HG03196 (cell line): Measurements from ENCODE around the gene SORCS2.

Experiments used
- ATAC-seq: cut with Tn5 transposase; IDR thresholded peaks from one replicate; pipeline ENCODE4 v1.9.1; 2021; ENCODE audit not compliant: unreplicated experiment

The SORCS2 gene

DNA sequence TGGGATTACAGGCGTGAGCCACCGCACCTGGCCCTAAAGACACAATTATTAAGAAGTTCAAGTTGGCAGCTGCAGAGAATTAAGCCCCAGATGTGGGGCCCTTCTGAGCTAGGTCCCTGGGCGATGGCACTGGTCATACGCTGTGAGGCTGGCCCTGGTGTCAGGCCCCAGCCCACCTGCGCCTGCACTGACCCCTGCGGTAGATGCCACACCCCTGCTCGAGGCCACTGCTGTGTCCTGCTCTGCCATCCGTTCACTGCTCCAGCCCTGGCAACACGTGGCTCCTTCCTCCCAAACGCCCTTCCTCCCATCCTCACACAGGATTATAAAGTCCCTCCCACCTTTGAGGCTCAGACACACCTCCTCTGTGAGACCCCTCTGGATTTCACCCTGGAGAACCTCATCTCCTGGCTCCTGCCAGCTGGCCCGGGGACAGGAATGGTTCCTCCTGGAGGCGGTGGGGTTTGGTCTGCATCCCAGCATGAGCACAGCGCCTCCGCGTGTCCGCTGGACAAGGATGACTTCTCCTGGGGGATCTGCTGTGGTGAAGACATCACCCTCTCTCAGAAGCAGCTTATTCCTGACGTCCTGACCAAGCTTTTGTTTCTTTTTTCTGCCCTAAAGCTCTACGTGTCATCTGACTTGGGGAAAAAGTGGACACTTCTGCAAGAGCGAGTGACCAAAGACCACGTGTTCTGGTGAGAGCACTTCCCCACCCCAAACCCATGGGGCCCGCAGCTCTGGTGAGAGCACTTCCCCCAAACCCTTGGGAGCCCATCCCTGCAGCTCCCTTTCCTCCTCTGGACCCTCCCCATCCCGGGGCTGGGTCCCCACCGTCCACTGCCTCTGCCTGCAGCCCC is 461.4 kb downstream of the SORCS2 start:
- ATAC-seq = no peak

DNA sequence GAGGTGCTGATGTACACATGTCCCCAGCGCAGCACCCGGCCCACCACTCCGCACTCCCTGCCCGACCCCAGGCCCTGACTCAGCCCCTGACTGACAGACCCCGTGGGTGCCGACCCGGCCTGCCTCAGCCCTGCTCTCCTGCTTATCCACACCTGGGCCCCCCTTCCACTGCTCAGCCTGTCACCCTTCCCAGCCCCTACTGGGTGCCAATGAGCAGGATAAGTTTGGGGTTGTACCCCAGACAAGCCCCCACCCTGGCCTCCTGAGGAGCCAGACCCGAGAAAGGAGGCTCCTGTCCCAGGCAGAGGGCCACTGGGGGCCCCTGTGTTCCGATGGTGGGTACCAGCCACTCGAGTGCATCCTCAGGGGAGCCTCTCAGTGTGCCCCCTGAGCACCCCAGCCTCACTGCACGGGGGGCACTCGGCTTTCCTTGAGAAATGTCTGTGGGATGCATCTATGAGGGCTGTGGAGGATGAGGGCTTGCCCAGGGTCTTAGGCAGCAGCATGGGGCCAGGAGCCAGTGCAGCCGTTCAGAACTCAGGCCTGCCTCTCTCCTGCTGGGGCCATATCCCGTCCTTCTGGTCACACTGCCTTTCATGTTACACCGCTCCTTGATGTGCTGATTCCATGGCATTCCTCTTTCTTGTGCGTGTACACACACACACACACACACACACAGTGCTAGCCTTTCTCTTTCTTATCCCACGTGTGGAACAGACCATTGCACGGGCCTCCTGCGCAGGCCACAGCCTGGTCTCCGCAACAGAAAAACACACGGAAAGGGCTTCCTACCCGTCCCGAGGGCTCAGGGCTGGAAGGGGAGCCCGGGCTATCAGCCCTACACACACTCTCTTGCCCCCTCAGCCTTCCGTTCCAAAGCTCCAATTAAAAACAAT is 462.5 kb downstream of the SORCS2 start:
- no peak for ATAC-seq

DNA sequence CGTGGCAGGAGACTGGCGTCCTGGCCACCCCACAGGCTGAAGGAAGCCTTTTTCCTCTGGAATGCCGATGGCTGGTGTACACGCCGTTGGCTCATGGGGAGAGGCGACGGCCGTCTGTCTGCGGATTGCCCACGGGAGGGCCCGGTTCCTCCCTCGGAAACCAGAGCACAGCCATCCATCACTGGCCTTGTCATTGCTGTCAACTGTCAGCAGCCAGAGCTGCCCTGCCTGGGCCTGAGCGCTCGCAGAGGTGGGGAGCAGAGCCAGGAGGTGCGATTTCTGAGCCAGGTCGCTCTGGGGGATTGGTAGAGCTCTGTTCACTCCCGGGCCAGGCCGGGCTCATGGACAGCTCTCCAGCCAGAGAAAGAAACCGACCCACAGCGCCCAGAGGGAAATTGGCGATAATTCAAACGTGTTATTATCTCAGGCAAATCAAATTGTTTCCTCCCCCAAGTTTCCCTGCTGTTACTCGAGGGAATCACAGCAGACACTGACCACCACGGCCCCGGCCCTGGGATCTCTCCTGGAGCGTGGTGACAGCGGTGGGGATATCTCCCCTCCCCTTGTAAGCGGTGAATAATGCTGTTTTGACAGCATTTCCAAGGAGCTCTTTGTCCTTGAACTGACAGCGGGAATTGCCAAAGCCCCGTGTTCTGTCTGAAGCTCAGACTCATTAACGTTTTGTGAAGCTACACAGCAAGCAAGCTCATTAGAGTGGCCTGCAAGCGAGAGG is 463.3 kb downstream of the SORCS2 start:
- no peak for ATAC-seq

DNA sequence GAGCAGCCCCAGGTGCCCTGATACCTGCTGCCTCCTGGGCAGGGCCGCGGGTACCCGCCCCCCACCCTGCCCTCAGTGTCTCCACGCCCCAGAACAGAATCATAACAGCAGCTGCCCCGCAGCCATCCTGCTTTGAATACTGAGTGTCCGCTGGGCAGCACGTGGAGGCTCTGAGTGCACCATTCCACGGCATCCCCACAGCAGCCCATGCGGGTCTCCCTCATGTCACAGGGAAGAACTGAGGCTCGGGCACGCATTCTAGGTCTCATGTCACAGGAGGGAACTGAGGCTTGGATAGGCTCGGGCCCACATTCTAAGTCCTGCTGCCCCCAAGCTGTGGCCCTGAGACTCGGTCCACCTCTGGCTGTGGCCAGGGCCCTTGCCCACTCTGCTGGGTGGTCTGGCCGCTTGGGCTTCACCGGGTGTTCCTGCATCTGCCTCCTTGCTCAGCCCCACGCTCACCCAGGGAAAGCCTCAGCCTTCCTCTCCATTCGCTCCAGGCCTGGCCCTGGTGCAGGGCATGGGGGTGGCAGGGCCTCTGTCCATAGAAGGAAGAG is 464.0 kb downstream of the SORCS2 start:
- no peak for ATAC-seq

DNA sequence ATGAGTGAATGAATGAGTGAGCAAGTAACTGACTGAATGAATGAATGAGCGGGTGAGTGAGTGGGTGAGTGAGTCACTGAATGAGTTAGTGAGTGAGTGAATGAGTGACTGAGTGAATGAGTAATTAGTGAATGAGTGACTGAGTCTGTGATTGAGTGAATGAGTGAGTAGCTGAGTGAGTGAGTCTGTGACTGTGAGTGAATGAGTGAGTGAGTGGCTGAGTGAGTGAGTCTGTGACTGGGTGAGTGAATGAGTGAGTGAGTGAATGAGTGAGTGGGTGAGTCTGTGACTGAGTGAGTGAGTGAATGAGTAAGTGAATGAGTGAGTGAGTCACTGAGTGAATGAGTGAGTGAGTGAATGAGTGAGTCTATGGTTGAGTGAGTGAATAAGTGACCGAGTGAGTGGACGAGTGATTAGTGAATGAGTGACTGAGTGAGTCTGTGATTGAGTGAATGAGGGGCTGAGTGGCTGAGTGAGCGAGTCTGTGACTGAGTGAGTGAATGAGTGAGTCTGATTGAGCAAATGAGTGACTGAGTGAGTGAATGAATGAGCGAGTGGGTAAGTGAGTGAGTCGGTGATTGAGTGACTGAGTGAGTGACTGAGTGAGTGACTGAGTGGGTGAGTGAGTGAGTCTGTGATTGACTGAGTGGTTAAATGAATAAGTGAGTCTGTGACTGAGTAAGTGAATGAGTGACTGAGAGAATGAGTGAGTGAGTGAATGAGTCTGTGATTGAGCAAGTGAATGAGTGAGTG is 465.4 kb downstream of the SORCS2 start:
- ATAC-seq = no peak

DNA sequence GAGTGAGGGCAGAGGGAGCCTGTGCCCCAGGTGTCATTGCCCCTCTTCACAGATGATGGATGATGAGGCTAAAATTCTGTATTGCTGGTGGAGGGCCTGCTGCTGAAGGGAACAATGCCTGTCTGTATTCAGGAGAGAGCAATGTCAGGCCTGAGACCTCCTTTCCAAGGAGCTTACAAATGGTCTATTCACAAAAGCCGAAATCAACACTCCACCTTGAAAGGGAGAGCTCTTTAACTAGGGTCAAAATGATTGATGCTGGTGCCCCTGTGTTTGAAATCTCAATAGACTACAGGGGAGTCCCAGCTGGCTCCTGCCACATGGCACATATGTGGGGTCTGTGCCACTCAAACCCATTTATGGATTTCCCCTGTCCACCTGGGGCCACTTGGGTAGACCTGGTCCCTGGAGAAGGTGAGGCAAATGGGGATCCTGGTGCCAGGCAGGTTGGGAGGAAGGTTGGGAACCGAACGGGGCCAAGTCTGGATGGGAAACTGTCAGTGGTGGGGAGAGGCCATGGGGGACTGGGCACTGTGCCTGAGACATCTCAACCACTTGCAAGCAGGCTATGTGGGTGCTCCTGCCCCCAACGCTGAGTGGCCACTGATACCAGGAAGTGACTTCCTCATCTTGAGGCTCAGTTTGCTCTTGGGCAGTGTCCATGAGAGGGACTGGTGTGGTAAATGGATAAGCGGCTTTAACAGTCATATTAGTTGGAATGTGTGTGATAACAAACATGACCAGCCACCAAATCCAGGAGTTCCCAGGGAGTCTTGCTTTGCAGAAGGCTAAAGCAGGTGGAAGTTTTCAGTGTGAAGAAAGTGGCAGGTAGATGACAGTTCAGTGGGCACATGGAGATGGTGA is 466.2 kb downstream of the SORCS2 start:
- ATAC-seq = no peak

DNA sequence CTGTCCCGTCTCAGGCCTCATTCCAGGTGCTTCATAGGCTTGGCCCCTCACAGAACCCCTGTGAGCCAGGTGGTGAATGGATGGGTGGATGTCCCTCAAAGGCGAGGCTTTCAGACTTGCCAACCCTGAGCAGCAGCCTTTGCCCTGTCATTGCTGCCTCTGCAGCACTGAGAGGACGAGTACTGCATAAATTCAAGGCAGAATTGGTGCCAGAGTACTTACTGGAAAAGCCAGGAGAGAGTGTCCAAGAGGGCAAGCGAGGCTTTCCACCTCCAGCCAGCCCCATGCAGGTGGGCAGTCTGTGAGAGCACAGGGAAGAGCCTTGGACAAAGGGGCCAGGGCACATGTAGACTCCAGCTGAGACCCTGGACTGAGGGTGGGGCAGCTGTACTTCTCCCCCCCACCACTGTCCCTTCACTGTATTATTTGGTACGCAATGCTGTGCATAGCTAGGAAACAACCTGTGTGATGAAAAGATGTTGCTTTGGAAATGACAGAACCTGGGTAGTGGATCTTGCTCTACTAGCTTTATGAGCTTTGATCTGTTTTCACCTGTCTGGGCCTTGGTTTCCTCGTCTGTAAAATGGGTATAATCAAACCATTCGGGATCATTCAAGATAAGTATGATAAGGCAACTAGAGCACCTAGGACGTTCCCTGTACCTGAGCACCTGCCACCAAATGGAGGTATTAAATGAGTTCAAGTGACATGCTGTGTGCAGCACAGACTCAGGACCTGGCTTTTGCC is 467.3 kb downstream of the SORCS2 start:
- ATAC-seq = no peak

DNA sequence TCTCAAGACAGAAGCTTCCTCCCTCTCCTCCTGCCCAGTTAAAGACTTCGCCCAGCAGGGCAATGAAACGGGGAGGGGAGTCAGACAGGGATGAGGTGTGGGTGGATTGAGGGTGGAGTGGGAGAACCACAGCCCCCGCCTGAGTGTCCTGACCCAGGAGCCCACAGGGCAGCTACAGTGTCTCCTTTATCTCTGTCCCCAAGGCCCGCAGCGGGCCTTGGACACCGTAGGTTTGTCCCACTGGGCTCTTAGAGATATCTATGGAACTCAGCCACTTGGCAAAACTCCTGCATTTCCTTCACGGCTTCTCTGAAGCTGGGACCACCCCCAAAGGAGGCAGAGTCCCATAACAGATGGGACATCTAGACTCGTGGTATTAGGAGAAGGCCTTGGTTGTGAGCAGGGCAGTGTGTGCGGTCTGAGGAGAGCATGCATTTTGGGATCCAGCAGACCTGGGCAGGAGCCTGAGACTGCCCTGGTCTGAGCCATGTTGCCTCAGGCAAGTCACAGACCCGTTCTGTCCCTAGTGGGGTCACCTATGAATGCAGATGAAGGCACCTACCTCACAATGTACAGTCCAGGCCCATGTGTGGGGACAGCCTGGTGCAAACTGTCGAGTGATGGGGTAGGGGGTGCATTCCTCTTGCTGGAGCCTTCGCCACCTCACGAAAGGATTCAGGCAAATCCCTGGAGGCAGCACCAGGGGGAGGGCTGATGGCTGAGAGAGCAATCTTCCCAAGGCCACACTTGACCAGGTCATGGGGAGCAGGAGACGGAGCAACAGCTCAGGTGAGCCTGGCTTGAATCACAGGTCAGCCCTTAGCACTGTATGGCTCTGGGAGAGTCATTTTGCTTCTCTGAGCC is 468.1 kb downstream of the SORCS2 start:
- ATAC-seq = no peak

DNA sequence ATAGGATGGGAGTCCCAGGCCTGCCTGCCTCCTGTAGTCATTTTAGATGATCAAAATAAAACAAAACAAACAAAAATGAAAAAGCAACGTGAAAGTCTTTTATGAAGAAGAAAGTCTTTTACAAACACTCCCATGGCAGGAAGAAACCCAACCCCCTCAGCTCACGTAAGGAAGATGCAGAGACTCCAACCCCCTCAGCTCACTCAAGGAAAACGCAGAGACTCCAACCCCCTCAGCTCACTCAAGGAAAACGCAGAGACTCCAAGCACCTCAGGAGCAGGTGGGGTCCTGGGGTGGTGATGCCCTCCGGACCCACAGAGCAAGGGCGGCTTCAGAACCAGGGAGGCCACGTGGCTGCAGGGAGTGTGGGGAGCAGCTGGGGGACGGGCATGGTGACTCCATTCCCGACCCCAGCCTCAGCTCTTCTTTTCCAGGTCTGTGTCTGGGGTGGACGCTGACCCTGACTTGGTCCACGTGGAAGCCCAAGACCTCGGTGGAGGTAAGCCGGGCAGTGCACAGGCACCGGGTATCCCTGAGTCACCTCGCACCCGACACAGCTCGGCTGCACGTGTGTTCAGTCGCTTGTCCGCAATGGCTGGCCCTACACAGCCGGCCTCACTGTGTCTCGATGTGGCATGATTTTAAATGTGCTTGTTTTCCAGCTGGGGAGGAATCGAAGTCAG is 468.9 kb downstream of the SORCS2 start:
- ATAC-seq = no peak

DNA sequence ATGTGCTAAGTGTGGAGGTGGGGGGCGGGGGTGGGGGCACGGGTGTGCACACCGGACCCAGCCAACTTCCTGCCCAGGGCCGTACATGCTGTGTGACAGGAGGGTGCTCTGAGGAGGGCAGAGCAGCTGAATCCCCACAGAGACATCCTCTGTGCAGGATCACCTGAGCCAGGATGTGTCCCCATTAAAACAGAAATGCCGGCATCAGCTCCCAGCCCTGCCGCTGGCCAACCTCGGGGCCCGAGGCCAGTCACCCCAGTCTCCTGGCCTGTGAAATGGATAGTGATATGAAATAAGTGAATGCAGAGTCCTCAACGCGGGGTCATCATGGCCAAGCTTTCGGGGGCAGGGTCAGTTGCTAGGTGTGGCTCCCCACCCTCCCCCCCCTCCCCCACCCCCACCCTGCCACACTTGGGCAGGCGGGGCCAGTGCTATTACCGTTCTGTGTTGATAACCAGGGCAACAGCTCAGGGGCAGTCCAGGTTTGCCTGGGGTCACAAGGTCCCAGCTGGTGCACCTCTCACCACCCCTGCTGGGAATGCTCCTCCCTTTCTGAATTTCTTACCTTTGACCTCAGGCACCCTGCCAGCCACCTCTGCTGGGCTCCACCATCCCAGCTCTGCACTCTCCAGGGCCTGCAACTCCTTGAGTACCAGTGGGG is 469.6 kb downstream of the SORCS2 start:
- no peak for ATAC-seq

DNA sequence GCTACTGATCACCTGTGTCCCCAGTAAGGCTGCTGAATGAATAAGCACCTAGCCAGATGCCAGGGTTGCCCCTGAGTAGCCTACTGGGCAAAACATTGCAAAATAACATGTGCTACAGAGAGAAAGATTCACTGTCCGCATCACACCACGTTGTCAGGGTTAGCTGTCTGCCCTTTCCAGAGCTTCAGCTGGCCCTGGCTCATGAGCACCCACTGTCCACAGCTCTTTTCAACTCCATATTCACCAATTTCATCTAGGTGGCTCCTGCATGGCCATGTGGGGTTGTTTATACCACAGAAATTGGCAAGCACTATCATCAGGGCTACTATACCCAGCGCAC is 470.1 kb downstream of the SORCS2 start:
- no peak for ATAC-seq

DNA sequence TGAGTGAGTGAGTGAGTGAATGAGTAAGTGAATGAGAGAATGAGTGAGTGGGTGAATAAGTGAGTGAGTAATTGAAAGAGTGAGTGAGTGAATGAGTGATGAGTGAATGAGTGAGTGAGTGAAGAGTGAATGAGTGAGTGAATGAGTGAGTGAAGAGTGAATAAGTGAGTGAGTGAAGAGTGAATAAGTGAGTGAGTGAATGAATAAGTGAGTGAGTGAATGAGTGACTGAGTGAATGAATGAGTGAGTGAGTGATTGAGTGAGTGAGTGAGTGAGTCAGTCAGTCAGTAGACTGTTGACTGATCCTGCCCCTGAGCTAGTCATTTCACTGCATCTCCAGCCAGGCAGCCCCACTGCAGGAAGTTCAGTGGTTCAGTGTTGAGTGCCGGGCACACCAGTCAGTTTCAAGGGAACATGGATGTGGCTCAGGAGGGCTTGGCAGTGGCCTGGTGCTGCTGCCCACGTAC is 470.8 kb downstream of the SORCS2 start:
- no peak for ATAC-seq

DNA sequence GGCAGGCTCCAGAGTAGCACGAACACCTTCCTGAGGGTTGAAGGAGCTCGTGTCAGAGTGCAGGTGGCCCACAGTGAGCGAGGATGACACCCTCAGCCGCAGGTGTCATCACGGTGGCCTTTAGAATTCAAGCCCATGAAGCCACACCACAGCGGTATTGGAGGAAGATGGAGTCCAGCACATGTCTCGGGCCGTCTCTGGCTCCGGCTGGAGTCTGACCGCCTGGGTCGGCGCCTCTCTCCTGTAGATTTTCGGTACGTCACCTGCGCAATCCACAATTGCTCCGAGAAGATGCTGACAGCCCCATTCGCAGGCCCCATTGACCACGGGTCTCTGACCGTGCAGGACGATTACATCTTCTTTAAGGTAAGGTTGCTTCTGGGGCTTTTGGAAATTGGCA is 471.8 kb downstream of the SORCS2 start:
- no peak for ATAC-seq

DNA sequence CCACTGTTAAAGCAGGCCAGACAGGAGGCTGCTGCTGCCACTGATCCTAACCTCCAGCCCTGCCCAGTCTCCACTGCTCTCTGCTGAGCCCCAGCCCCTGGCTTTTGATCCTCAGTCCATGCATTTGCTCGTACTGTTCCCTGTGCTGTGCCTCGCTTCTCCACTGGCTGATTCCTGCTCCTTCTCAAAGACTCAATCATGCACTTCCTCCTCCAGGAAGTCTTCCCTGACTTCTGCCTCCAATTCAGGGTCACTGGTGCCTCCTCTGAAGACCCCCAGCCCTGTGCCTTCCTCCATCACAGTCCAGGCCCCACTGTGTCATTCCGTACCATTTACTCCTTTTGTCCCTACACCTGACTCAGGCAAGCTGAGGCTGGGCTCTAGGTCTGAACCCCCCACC is 473.0 kb downstream of the SORCS2 start:
- no peak for ATAC-seq

DNA sequence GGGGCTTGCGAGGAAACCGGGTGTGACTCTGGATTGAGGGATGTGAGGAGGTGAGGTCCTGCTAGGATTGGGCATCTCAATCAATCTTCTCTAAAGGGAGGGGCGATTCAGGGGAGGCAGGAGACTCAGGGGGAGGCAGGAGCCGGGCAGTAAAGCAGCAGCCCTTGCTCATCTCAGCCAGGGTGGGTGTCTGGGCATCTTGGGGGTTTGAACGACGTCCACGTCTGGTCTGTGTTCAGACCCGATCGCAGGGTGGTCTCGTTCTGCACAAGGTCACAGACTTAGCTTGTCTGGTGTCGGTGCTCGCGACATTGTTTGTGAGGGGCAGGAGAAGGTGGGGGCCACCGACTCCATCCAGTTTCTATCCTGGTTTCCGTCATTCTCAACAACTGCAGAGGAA is 473.7 kb downstream of the SORCS2 start:
- ATAC-seq = no peak

DNA sequence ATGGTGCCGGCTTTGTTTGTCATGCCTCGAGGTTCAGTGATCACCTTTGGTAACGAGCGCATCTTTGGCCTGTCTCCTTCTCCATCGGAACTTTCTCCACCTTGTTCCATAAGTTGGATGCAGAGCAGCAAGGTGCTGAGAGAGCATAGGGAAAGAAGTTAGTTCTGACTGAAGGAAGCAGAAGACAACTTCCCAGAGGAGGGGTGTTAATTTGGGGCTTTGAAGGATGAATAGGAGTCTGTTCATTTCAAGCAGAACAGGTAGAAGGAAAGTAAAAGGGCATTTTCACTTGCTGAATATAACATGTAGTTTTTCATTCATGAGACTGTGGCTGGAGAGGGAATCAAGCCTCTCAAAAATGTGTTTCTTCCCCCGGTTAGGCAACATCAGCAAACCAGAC is 474.4 kb downstream of the SORCS2 start:
- ATAC-seq = no peak

DNA sequence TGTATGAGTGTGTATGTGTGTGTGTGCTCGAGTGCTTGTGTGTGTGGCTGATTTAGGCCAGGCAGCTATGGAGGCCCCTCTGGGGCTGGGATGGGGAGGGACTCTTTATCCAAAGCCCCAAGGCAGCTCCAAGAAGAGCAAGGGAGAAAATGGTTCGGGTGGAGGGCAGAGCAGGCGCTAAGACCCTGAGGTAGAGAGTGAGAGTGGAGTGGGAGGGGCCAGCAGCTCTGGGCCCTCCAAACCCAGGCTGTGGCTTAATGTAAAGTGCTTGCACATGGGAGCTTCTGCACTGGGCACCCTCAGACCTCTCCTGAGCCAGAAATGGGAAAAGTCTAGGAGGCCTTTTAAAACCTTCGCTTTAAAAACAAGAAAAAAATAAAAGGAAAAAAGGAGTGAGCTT is 475.9 kb downstream of the SORCS2 start:
- ATAC-seq = no peak
